Superior temporal gyrus (tissue), 1 donor: ENCODE results near the gene CDH23.

Source experiments
- DNase-seq: peaks from one replicate; pipeline ENCODE4 v3.0.0-alpha.2; 2016; ENCODE audit errors: extremely low spot score

Gene CDH23

DNA sequence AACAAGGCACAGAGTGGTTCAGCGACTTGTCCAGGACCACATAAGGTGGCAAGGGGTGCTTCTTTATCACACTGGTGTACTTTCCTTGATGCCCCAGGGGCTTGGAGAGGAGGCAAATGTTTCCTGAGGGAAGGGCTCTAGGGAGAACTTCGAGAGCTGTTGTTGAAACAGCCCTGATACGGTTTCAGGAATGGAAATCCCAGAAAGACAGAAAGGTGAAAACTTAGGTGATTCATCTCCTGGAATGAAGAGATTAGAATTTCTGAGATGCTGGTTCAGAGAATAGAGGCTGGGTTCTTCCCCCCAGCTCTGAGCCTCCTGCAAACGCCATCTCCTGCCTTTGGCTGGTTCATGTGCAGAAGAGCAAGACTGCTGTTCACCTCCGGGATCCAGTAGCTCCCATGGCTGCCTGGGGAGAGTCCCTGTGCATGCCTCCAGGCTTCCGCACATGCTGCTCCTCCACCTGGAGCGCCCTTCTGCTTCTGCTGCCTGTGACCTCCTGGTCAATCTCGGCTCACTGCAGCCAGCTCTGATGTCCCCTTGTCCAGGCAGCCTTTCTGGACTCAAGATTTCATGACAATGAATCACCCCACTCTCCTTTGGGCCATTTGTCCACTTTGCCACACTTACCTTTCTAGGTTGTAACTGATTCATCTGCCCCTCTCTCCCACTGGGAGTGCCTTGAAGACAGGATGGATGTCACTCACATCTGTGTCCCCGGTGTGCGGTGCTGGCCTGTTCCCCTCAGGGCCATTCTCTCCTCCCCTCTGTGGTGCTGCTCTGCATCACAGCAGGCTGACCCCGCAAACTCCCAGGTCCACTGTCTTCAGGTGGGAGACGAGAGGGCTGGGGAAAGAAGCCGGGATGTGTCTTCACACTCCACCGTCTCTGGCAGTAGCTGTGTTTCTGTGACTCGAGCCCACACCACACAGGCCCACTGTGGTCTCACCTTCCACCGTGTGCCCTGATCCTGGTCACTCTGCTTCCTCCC is 3.6 kb upstream of the CDH23 start:
- no peak for DNase-seq

DNA sequence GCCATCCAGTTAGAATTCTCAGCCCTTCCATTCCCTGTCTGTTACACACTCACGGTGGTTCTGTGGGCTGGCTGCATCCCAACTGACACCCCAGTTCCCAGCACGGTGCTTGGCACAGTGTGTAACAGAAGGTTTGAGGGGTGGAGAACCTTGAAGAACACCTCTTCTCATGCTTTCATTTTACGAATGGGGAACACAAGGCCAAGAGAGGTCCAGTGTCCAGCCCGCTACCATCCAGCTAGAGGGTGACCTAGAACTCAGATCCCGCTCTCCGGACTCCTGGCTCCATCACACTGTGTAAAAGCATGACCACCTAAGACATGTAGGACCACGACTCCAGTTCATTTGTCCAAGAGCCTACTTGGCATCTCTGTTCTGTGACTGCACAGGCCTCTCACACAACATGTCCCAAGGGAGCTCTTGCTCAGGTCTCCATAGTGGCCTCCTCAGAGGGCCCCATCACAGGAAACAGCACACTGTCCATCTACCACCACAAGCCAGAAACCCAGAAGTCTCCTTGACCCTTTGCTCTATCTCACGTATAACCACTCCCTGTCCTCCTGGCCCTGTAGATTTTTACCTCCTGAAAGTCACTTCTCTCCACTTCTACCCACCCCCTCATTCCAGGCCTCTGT is 2.8 kb upstream of the CDH23 start:
- DNase-seq: no peak

DNA sequence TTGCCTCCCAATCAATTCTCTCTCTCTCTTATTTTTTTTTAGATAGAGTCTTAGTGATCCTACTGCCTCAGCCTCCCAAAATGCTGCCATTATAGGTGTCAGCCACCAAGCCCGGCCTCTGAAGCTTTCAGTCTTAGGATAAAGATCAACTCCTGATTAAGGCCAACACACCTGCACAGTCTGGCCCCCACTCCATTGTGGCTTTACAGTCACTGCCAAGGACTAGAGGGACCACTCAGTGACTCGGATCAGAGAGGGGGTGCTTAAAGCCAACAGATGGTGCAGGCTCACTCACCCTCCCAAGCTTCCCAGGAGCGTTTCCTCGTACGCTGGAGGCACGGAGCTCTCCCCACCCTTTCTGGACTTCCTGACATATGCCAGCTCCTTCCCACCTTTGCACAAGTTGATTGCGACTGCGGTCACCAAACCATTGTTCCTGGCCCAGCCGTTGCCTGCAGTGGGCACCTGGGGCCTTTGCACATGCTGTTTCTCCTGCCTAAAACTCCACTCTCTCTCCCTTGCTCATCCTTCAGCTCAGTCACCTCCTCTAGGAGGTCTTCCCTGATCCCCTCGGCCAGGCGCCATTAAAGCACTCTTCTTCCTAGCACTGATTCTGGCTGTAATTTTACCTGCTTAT is 1.7 kb upstream of the CDH23 start:
- DNase-seq: no peak

DNA sequence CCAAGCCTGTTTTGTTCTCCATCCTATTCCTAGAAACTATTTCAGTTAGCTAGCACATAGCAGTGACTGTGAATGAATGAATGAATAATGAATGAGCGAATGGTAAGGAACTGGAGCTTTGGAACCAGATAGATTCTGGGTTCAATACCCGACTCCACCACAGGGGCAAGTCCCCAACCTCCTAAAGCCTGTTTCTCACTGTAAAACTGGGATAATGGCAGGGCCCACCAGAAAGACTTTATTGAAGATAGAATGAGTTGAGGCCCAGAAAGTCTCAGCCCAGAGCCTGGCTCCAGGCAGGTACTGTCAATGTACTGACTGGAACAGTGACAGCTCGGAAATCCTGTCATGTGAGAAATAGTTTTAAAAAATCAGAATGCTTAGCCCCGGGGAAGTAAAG is 1.1 kb upstream of the CDH23 start:
- DNase-seq: no peak

DNA sequence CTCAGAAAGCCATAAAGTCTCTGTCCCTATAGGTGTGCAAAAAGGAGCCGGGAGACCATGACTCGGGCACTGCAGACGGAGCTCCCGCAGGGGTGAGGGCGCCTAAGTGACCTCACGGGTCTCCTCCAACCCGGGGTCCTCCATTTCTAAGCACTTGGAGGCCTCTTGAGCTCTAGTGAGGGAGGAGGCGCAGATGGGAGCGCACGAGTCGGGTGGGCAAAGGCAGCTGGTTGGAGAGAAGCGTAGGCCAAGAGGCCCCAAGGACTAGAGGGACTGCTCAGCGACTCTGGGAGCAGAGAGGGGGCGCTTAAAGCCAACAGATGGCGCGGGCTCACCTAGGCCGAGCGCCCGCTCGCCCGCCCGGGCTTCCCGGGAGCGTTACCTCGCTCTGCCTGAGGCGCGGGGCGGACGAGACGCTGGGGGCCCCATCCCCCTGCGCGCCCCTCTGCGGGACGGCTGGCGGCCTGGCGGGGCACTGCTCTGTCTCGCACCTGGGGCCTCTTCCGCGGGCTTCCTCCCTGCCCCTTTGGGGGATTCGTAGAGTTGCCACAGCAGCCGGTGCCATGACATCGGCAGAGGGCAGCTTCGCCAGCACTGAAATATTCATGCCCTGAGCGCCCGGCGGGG is 523 bp upstream of the CDH23 start:
- DNase-seq: no peak

DNA sequence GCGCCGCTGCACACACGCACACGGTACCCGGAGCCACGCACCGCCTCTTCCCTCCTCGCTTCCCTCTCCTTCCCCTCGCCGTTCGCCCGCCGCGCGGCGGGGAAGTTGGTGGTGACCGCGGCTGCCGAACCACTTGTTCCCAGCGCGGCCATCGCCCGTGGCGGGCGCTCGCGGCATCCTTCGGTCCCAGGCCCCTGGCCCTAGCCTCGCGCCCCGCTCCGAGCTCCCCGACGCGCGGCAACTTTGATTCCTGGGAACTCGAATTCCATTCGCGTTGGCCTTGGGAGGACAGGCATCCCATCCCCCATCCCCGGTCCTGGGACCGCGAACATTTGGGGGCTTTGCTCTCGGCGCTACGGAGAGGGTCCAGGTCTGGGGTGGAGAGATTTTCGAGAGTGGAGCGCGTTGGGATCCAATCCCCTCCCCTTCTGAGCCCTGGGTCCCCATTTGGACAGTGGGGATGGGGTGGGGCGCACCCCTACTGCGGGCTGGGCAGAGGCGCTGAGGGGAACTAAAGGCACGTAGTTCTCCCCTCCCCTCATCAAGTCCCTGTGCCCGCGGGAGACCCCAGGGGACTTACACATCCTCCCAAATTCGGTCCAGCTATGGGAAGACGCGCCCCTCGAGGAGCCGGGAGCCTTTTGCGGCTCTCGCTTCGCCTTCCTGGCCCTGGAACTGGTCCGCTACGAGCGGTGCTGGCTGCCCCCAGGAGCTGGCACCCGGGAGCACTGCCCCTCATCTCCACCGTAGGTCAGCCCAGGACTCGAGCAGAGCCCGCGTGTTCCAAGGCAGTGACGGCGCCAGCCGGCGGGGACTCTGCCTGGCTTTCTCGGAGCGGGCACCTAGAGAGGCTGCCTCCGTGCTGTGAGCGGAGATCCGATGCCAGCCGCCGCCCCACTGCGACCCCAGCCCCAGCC is 834 bp downstream of the CDH23 start:
- DNase-seq: no peak

DNA sequence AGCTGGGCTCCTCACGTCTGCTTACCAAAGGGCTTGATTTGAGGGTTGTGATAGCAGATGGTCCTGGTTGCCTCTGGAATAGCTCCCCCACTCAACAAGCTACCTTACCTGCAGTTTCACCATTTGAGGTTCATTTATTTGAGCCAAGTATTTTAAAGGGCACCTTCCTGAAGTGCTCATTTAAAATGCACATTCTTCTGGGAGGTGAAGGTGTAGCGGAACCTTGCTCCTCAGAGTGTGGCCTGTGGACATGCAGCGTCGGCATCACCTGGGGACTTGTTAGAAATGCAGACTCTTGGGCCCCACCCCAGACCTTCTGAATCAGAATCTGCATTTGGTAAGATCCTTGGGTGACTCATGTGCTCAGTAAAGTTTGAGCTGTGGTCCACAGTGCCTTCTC is 2.3 kb downstream of the CDH23 start:
- DNase-seq: no peak

DNA sequence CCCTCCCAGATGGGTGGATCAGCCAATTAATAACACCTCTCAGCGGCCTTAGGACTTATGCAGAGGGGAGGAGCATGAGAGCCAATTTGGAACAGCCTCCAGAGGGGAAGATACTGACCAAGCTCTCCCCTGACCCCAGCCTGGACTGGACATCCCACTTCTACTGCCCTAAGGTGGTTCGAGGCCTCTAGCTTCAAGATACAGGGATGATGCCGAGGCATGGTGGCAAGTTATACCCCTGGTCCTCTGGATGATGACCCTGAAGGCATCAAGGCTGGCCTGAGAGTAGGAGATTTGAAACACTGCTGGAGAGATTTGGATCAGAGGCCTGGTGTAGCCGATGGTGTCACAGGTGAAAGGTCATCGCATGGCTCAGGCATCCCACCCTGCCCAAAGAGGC is 3.2 kb downstream of the CDH23 start:
- DNase-seq: no peak

DNA sequence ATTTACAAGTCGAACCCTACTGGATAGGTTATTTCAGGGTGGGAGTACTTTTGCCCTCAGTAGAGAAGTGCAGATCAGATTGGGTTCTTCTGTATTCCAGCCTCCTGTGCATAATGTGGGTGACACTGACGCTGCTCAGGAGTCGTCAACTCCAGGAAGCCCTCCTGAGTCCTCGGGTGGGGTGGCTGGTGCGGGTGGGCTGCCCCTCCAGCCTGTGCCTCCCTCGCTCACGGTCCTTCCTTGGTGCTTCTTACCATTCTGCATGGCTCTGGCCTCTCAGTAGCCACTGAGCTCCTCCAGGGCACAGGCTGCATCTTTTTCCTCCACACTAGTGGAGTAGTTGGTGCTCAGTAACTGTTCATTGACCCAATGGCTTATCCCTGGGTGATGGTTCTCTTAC is 4.3 kb downstream of the CDH23 start:
- no peak for DNase-seq

DNA sequence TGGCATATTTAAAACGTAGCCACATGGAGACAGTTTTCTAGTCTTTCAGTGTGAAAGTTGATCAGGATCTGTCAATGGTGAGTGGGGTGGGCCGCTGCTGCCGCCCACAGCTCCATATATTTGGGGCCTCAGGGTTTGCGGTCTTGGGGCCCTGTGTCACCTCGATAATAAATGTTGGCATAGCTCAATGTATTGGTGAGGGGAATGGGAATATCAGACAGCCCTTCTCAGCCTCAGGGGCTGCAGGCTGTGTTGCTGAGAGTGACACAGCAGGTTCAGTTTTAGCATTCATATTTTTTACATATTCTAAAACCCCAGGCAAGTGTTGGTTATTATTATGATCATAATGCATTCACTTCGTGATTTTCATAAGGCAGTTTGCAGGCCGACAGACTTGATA is 5.3 kb downstream of the CDH23 start:
- no peak for DNase-seq

DNA sequence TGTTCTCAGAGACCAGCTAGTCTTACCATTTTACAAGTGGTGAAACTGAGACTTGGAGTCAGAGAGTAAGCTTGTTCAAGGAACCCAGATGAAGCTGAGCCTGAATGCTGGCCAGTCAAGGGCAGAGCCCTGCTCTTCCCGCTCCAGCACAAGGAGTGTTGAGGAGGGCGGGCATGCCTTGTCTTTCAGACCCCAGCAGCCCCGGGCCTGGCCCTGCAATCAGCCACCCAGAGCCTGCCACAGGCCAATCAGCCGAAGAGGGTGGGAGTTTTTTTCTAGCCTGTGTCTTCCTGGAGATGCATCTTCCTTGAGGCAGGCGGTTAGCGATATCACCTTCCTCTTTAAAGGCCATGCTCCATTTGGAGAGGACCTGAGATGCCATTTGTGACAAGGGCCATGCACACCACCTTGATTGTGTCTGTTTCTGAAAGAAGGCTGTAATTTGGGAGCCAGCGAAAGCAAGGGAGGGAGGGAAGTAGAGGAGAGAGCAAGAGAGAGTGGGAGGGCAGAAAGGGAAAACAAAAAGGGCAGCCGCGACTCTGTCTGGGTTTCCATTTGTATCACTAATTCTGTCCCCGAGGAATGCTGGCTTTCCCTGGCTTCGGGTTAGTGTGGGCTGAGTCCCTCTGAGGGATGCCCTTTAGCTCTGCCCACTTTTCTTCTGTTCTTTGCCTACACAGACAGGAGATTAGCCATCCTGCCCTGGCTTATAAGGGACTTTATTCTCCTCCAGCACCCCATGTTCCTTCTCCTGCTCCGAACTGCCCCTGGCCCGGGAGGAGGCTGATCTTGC is 8.0 kb downstream of the CDH23 start:
- no peak for DNase-seq

DNA sequence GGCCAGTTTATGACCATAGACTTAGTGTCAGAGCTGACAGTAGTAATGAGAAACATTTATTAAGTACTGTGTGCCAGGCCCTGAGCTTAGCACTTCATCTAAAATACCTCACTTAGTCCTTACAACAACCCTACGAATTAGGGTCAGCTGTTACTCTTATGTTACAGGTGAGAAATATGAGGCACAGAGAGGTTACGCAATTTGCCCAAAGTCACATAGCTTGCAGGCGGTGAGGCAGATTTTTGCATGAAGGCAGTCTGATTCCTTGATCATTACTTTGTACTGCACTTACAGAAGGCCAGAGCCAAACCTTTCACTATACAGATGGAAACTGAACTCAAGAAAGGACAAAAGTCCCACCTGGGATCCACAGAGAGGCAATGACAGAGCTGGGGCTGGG is 10.2 kb downstream of the CDH23 start:
- DNase-seq: no peak

DNA sequence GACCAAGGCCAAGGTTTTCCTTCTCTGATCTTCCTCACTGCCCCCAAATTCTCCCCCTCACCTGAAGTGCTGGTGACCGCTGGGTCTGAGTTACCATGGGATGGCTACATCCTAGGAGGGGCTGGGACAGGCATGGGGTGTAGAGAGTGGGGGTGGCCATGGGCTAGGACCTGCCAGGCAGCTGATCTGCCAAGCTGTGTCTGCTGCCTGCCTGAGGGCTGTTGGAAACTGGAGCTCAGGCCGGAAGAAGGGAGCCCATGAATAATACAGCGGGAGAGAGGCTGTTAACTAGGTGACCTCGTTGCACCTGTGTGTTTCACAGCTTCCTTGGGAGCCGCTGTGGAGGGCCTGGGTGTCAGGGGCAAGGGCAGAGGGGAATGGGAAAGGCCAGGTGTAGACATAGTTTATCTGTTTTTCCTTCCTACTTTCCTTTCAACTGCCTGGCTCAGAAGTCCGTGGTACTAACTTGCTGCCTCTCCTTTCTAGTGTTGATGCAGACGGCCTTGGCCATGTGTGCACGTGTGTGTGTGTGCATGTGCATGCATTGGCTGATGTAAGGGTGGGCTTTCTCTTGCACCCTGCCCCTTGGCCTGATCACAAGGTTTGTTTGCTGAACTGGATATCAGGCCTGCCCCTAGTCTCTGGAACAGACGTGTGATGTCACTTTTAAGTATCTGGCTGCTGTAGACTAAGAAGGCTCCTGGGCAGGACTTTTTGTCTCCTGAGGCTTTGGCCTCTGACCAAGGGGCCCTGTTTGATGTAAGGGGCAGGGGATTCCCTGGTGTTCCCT is 11.9 kb downstream of the CDH23 start:
- DNase-seq: no peak

DNA sequence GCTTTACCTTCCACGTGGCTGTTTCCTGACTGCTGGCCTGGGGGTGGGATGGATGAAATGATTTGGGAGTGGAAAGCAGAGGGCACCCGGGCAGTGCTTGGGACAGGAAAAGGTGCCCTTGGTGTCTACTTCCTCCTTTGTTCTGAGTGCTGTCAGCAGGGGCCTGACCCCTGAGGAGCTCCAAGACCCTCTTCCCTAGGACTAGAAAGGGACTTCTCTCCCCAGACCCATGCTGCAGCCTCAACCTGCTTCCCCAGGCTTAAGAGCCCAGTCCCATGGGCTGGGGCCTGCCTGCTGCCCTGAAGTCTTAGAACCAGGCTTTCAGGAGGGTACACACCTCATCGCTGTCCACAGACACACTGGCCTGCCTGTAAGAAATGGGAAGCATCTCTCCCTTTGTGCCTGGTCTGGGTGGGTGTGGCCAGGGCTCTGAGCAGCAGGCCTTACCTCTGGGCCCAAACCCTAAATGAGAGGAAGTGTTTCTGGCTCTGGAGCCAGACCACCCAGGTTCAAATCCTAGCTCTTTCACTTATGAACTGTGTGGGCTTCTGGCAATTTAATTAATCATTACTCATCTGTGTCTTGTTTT is 12.9 kb downstream of the CDH23 start:
- no peak for DNase-seq

DNA sequence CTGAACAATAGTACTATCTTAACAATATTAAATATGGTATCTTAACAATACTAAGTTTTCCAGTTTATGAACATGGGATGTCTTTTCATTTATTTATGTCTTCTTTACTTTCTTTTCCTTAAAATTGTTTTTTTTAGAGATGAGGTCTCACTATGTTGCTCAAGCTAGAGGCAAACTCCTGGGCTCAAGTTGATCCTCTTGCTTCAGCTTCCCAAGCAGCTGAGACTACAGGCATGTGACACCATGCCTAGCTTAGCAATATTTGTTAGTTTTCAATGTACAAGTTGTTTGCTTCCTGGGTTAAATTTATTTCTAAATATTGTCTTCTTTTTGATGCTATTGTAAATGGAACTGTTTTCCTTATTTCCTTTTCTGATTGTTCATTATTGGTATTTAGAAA is 16.9 kb downstream of the CDH23 start:
- no peak for DNase-seq

DNA sequence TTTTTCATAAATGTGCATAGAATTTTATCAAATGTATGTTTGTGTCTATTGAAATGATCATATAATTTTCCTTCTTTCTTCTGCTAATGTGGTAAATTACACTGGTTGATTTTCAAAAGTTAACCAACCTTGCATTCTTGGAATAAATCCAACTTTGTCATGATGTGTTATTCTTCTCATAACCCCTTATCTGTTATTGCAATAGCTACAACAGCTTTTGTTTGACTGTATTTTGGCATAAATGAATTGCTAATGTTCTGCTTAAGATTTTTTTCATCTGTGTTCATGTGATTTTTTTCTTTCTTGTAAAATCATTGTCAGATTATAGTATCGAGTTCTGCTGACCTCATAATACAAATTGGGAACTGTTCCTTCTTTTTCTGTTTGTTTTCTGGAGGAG is 17.6 kb downstream of the CDH23 start:
- no peak for DNase-seq

DNA sequence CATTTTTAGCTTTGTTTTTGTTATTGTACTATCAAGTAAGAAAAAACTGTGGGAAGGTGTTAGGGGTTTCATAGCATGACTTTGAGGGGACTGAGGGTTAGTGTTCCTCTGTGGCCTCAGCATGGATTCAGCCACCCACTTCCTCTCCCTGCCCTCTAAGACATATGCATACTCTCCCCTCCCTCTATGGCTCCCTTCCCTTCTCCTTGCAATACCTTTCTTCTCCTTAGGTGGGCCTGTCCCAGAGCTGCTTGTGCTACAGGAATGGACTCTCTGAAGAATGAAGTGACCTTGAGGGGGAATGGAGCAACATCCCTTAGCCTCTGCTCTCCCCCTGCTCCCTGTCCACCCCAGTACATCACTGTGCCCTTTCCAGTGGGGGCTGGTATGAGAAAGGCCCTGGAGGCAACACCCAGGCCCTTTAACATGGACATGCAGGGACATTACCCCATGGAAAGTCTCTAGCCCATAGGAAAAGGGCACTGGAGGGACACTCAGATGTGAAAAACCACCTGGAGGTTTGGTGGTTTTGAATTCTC is 22.4 kb downstream of the CDH23 start:
- no peak for DNase-seq

DNA sequence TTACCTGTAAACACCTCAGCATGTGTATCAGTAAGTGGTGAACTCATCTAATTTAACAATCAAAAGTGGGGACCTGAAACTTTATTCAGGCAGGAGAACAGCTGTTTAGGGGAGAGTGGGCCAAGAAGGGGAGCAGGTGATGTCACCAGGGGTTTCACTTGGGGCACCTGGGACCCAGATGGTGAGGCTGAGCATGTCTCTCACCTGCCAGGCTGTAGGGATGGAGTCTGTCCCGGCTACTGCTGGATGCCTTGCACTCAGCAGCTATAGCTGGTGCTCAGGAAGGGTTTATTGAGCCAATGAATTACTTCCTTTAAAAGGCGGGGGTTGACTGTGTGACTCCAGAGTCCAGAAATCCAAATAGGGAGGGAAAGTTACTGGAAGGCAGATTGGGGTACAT is 23.0 kb downstream of the CDH23 start:
- no peak for DNase-seq

DNA sequence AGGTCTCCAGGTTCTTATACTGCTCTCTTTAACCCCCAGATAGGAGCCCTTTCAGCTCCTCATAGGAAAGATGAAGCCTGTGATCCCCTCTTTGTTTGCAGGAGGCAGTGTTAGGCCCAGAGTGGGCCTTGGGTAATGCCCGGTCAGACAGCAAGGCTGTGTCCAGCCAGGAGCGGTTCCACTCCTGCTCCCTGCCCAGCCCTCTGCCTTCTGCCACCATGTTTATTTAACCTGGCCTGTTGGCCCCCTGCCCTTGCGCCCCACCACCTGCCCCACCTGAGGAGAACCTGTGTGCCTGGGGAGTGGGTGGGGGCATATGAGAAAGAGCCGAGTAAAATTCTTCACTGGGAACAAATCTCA is 24.3 kb downstream of the CDH23 start:
- DNase-seq: no peak
